ENCODE results near the gene CAD.

DNA sequence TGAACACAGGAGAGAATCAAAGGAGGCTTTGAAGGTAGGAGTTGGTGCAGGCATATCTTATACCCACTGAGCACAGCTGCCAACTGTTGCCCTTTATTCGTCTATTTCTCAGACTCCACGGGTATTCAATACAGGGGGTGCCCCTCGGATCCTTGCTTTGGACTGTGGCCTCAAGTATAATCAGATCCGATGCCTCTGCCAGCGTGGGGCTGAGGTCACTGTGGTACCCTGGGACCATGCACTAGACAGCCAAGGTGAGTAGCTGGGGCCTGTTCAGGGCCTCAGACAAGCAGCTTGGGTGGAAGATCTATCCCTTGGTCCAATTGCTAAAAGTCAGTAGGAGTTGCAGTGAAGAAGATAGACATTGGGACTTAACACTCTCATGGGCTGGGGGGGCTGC lies 5.2 kb downstream of the CAD start:
- TF ChIP-seq CTCF (IDR thresholded peaks at IDR 0.05) (no peak), EZH2 (IDR thresholded peaks at IDR 0.05; ENCODE audit: borderline replicate concordance, insufficient read depth, low read depth, low read length, poor library complexity, severe bottlenecking) (no peak)

Measured in B cell (primary cell).